HEK293T (cell line): Measurements from ENCODE around the gene METTL16.
"Not testable (repeated sequence)": the region's sequence is repeated elsewhere in the genome, so short reads cannot be mapped to it uniquely, and the experiment has no call there.

Experiments used
- FOXA1 ChIP-seq: fragments of 450-650 bp; IDR thresholded peaks from 2 replicates; pipeline ENCODE4 v1.6.1; 2016; ENCODE audit warnings: mild to moderate bottlenecking
- FOXK2 ChIP-seq: fragments of 450-650 bp; IDR thresholded peaks from 2 replicates; pipeline ENCODE4 v1.6.1; 2016; ENCODE audit warnings: mild to moderate bottlenecking
- TARDBP ChIP-seq: fragments of 450-650 bp; IDR thresholded peaks from 2 replicates; pipeline ENCODE4 v1.6.1; 2016

DNA sequence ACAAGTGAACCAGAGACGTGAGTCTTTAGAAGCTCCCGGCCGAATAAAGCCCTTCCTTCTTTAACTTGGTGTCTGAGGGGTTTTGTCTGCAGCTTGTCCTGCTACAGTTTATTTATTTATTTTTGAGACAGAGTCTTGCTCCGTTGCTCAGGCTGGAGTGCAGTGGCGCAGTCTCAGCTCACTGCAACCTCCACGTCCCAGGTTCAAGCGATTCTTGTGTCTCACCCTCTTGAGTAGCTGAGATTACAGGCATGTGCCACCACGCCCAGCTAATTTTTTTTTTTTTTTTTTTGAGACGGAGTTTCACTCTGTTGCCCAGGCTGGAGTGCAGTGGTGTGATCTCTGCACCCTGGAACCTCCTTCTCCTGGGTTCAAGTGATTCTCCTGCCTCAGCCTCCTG is 36.3 kb upstream of the METTL16 start:
- not testable (repeated sequence) for TF ChIP-seq TARDBP, FOXA1, FOXK2
